DMS79 (cell line): Measurements from ENCODE around the gene PHEX.

Experiments
- DNase-seq: peaks from one replicate; lab custom pipeline; 2025; lab: John Stamatoyannopoulos, UW

Gene PHEX

DNA sequence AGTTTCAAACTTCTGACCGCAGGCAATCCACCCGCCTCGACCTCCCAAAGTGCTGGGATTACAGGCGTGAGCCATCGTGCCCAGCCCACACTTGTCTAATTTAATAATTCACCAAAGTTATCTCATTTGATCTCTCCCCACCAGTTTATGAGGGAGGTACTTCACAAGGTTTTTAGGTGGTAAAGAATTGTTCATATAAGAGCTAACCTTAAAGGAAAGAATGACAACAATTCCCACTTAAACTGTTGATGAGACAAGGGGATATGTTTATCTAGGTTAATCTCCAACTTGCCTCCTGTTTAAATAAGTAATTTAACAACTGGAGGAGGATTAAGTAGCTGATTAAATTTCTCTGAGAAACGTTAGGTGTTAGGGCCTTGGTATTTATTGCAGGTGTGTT is 123.0 kb downstream of the PHEX start:
- DNase-seq, result no peak

GRCh38 chrX:22159071-22159470 is 126.9 kb downstream of the PHEX start:
- DNase-seq, result no peak

- DNase-seq, result no peak
Measured at GRCh38 chrX:22163326-22163725, 131.2 kb downstream of the PHEX start.

- DNase-seq, result no peak
Measured at GRCh38 chrX:22164770-22165388, 132.8 kb downstream of the PHEX start.

GRCh38 chrX:22165732-22166457 is 133.8 kb downstream of the PHEX start:
- DNase-seq, result no peak

GRCh38 chrX:22171287-22172060 is 139.3 kb downstream of the PHEX start:
- no peak for DNase-seq

GRCh38 chrX:22173966-22174365 is 141.8 kb downstream of the PHEX start:
- DNase-seq, result no peak

DNA sequence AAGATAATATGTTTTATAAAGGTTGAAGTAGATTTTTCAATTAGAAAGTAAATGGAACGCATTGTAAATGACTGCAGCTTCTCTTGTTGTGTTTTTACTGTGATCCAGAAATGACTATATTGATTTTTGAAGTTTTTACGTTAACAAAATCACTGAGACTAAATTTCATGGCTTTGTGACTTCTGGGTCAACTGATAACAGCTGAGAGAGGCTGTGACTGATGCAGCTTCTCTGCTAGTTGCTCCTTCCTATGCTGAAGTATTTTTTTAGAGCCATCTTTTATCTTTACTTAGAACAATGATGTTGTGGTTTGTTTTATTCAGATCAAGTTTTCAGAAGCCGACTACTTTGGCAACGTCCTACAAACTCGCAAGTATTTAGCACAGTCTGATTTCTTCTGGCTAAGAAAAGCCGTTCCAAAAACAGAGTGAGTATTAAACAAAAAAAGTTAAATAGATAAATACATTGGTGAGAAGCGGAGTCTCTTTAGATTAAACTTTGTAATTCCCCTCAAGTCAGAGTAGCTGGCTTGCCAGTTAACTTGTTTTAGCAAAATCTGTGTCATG is 145.9 kb downstream of the PHEX start:
- no peak for DNase-seq

- DNase-seq, result no peak
Measured at GRCh38 chrX:22184096-22184495, 152.0 kb downstream of the PHEX start.

GRCh38 chrX:22186165-22186564 is 154.0 kb downstream of the PHEX start:
- DNase-seq, result no peak

- no peak for DNase-seq
Measured at GRCh38 chrX:22192419-22193060, 160.4 kb downstream of the PHEX start.

DNA sequence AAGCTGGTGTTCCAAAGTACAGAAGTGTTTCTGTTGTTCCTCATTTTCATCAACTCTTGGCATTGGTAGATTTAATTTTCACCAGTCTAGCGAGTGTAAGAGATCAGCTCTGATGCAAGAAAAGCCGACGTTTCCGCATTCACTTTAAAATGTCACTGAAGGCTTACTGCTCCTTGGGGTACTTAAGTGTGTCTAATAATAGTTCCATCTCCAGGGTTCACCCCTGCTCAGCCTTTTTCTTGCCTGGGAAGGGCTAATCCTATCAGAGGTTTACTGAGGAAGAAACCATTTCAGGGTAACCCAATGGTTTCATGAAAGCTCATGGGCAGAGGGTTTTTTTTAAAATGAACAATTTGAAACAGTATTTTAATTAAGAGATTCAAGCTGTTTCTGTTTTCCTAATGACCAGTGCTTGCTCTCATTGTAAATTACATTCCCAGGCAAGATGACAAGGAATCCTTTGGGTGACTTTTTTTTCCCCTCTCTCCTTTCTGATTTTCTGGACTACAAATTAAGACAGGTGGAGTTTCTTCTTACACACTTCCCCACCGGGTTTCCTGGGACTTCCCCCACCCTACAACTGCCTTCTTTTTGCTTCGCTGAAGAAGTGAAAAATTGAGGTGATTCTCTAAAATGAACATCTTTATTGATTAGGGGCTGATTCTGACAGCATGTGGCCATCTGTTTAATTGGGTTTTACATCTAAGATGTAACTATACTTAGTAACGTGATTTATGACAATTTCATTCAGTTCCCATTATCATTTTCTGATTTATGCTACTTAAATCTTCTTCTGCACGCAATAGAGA is 161.9 kb downstream of the PHEX start:
- DNase-seq, result no peak

GRCh38 chrX:22194660-22194945 is 162.5 kb downstream of the PHEX start:
- no peak for DNase-seq

GRCh38 chrX:22196149-22196548 is 164.0 kb downstream of the PHEX start:
- DNase-seq, result no peak

DNA sequence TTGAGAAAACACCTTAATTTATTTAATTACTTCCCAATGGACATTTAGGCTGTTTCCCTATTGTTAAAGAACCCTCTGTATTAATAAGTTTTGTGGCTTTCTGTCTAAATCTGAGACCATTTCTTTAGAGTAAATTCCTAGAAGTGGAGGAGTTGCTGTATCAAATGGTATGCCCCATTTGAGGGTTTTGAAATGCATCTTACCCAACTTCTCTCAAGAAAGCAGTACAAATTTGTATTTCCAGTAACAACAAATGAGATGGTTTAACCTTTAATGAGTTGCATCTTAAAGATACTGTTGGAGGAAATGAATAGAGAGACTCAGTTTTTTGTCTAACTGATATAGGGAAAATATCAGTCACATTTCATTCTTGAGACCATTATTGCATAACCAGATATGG is 170.1 kb downstream of the PHEX start:
- no peak for DNase-seq

GRCh38 chrX:22203186-22203585 is 171.1 kb downstream of the PHEX start:
- no peak for DNase-seq

GRCh38 chrX:22206781-22207180 is 174.7 kb downstream of the PHEX start:
- DNase-seq, result no peak

GRCh38 chrX:22220941-22221340 is 188.8 kb downstream of the PHEX start:
- DNase-seq, result no peak

- no peak for DNase-seq
Measured at GRCh38 chrX:22234380-22234779, 202.3 kb downstream of the PHEX start.

DNA sequence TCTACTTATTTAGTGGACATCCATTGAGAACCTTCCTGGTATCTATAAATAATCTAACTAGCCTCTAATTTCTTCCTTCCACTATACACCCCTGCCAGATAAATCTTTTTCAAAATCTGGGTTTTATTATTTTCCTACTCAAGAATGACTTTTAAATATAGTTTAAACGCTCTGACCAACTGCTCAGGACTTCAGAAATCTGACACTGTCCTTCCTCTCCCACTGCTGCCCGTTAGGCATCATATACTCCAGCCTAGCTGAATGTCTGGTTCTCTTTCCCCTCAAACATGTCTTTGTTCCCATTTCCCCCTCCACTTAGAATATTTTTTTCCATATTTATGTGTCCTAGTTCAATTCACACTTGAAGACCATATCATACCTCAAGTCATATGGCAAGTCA is 205.4 kb downstream of the PHEX start:
- DNase-seq, result no peak

DNA sequence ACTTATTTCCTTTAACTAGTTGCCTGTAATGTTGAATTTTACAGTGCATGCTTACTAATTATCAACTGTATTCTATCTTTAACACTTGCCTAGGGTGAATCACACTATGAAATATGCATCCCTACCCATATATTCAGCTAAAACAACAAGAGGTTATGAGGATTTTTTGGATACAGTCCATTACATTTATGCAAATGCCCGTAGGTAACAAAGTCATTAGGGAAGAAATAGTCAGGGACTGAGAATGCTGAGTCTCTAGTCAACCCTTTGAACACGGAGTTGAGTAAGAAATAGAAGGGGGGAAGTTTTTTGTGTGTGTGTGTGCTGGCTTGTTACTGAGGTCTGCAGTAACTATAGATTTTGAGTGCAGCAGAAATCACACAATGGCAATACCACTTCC is 214.5 kb downstream of the PHEX start:
- DNase-seq, result no peak

GRCh38 chrX:22247169-22247568 is 215.0 kb downstream of the PHEX start:
- DNase-seq, result no peak
